ENCODE measurements around the gene HLCS. TPM values are rescaled to one million over a fixed set of nuclear protein-coding genes. Genes with fewer than 3 reads are reported as not detected.

The HLCS gene
- polyA plus RNA-seq, 1 donor (not counting 4 experiments of a cell fraction or from before 2014, with no cell fraction given): 11.5 TPM

- Histone ChIP-seq H3K9ac (ENCODE audit: control insufficient read depth, extremely low read depth, insufficient read depth, low read length) (no peak overlapping the region), H3K4me1 (ENCODE audit: control insufficient read depth, extremely low read depth, insufficient read depth, low read length) (no peaks in the 10 kb centered on the region), H3K27ac (ENCODE audit: control insufficient read depth, insufficient read depth, low read length) (no peak overlapping the region), H3K9me3 (ENCODE audit: control insufficient read depth, low read depth, low read length) (no peaks in the 10 kb centered on the region), H3K4me3 (ENCODE audit: control insufficient read depth in 2 of 3, extremely low read depth in 1 of 3, insufficient read depth in 2 of 3, low read depth in 1 of 3, low read length in 3 of 3) (no peak overlapping the region), H3K27me3 (ENCODE audit: control insufficient read depth, extremely low read depth, insufficient read depth, low read length) (no peaks in the 10 kb centered on the region), H2AFZ (ENCODE audit: control insufficient read depth, low read length) (no peak overlapping the region), H3K9me1 (ENCODE audit: control insufficient read depth, extremely low read depth, insufficient read depth, low read length) (no peaks in the 10 kb centered on the region), H3K36me3 (ENCODE audit: control insufficient read depth in 2 of 2, extremely low read depth in 1 of 2, insufficient read depth in 2 of 2, low read length in 2 of 2) (no peaks in the 10 kb centered on the region), H3K4me2 (ENCODE audit: control insufficient read depth, extremely low read depth, insufficient read depth, low read depth, low read length) (no peak overlapping the region), H4K20me1 (ENCODE audit: control insufficient read depth, extremely low read depth, insufficient read depth, low read length) (no peaks in the 10 kb centered on the region), H3K79me2 (ENCODE audit: control insufficient read depth, insufficient read depth, low read length) (no peaks in the 10 kb centered on the region)
- dilution Hi-C loops (cut with MboI; ENCODE audit: extremely low pct_ligation_motif_present, low sequenced_read_pairs): no loop called here
- TF ChIP-seq CTCF (optimal IDR thresholded peaks at IDR 0.05 in 1 of 3, IDR thresholded peaks at IDR 0.05 in 1 of 3, conservative IDR thresholded peaks at IDR 0.05 in 1 of 3; ENCODE audit: extremely low read depth in 1 of 3, insufficient read depth in 2 of 3, low read length in 3 of 3) (peak; percentile 65 to 71 (median 66)), EZH2 (IDR thresholded peaks at IDR 0.05; ENCODE audit: low read length) (no peak)
- FAIRE-seq: peak; percentile 75
- no peak for DNase-seq (ENCODE audit: low read depth, low spot score)
These were observed 112.1 kb downstream of the HLCS start for GRCh38 chr21:36854391-36854790.

GRCh38 chr21:36852864-36853263 lies 113.6 kb downstream of the HLCS start:
- DNase-seq (ENCODE audit: low read depth, low spot score): no peak
- H2AFZ ChIP-seq (ENCODE audit: control insufficient read depth, low read length): no peak overlapping the region
- no peaks in the 10 kb centered on the region for H3K79me2 ChIP-seq (ENCODE audit: control insufficient read depth, insufficient read depth, low read length)
- H3K9ac ChIP-seq (ENCODE audit: control insufficient read depth, extremely low read depth, insufficient read depth, low read length): no peak overlapping the region
- no peaks in the 10 kb centered on the region for H3K4me1 ChIP-seq (ENCODE audit: control insufficient read depth, extremely low read depth, insufficient read depth, low read length)
- H4K20me1 ChIP-seq (ENCODE audit: control insufficient read depth, extremely low read depth, insufficient read depth, low read length): no peaks in the 10 kb centered on the region
- no peaks in the 10 kb centered on the region for H3K27me3 ChIP-seq (ENCODE audit: control insufficient read depth, extremely low read depth, insufficient read depth, low read length)
- H3K36me3 ChIP-seq (ENCODE audit: control insufficient read depth in 2 of 2, extremely low read depth in 1 of 2, insufficient read depth in 2 of 2, low read length in 2 of 2): no peaks in the 10 kb centered on the region
- dilution Hi-C loops (cut with MboI; ENCODE audit: extremely low pct_ligation_motif_present, low sequenced_read_pairs): no loop called here
- H3K9me1 ChIP-seq (ENCODE audit: control insufficient read depth, extremely low read depth, insufficient read depth, low read length): no peaks in the 10 kb centered on the region
- no peak for FAIRE-seq
- TF ChIP-seq EZH2 (IDR thresholded peaks at IDR 0.05; ENCODE audit: low read length) (no peak), CTCF (optimal IDR thresholded peaks at IDR 0.05 in 1 of 3, IDR thresholded peaks at IDR 0.05 in 1 of 3, conservative IDR thresholded peaks at IDR 0.05 in 1 of 3; ENCODE audit: extremely low read depth in 1 of 3, insufficient read depth in 2 of 3, low read length in 3 of 3) (no peak)
- H3K4me3 ChIP-seq (ENCODE audit: control insufficient read depth in 2 of 3, extremely low read depth in 1 of 3, insufficient read depth in 2 of 3, low read depth in 1 of 3, low read length in 3 of 3): no peak overlapping the region
- H3K27ac ChIP-seq (ENCODE audit: control insufficient read depth, insufficient read depth, low read length): no peak overlapping the region
- no peak overlapping the region for H3K4me2 ChIP-seq (ENCODE audit: control insufficient read depth, extremely low read depth, insufficient read depth, low read depth, low read length)
- H3K9me3 ChIP-seq (ENCODE audit: control insufficient read depth, low read depth, low read length): no peaks in the 10 kb centered on the region
